GM18909 (cell line): ENCODE measurements around the gene NMB.
A peak's percentile ranks its signal among the peaks of the same experiment; 100 is the strongest.
"Not testable (repeated sequence)": the region's sequence is repeated elsewhere in the genome, so short reads cannot be mapped to it uniquely, and the experiment has no call there.

Experiments
- ATAC-seq: cut with Tn5 transposase; IDR thresholded peaks from one replicate; pipeline ENCODE4 v1.9.1; 2021; ENCODE audit warnings: mild to moderate bottlenecking; ENCODE audit not compliant: unreplicated experiment, poor library complexity

Gene NMB

GRCh38 chr15:84657748-84658079 lies 285 bp downstream of the NMB start:
- no peak for ATAC-seq

- no peak for ATAC-seq
Measured at GRCh38 chr15:84656972-84657371, 1.0 kb downstream of the NMB start.

- peak; percentile 45 for ATAC-seq
Measured at GRCh38 chr15:84654689-84655453, 3.1 kb downstream of the NMB start.

- ATAC-seq, result peak; percentile 81
Measured at GRCh38 chr15:84653910-84654688, 3.9 kb downstream of the NMB start, which contains the start of gene WDR73. Gene WDR73, minus strand, starts transcription at chr15:84654283. Its CDS starts 9 bp downstream, at chr15:84654274.

GRCh38 chr15:84653584-84653909 lies 4.5 kb downstream of the NMB start:
- no peak for ATAC-seq

DNA sequence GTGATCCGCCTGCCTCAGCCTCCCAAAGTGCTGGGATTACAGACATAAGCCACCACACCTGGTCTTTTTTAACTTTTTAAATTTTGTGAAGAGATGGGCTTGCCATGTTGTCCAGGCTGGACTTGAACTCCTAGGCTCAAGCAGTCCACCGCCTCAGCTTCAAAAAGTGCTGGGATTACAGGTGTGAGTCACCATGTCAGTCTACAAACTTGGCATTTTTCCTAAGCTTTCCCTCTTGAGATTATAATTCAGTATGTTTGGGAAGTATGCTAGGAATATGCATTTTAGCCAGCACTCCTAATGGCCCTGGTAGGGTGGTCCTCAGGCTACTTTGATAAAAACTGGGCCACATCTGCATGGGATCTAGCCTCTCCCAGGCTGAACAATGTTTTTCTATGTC lies 8.3 kb downstream of the NMB start:
- ATAC-seq, result no peak

DNA sequence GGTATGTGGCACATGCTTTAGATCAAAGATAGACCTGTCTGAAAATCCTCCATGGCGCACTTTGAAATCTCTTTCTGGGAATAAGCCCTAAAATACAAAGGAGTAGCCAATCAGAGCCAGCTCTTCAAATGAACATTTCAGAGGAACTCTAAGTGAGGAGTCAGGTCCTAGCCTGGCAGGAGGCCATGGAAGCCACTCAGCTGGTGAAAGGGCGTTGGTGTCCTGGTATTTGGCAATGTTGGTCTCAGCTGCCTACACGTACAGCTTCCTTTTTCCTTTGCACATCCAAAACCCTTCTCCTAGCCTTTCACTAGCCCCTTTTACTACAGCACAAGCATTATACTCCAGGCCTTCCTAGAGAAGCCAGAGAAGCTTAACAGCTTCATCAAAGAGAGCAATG lies 9.5 kb downstream of the NMB start:
- ATAC-seq, result no peak

- ATAC-seq, result no peak
Measured at GRCh38 chr15:84647726-84648125, 10.3 kb downstream of the NMB start.

DNA sequence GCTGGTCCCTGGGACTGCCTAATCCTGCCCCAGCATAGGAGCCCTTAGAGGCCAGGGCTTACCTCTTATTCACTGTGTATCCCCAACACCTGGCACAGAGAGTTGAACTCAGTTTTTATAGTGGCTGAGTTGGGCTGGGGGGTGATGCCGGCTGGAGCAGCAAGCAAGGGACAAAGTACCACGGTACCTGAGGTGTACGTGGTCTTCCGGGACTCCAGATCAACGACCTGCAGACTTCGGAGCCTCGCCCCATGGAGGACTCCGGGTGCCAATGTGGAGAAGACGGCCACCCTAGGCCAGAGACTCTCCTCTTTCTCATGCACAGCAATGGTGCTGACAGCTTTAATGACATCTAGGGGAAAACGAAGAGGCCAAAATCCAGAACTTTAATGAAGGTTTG lies 12.0 kb downstream of the NMB start:
- ATAC-seq, result no peak

DNA sequence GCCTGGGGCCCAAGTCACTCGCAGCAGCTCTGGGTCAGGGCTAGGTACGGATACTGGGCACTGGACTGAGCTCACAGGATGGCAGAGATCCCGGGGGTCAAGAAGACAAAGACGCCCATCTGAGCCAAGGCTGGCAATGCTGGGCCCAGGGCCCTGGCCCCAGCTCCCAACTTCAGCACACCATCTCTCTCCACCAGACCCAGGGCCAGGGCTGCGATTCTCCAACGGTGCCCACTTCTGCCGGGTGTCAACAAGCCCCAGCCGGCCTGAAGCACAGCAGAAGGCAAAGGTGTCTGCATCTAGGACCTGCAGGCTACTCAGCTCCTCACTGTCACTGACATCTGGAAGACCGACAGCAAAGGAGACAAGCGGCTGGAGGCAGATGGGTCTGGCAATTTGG lies 12.5 kb downstream of the NMB start:
- ATAC-seq, result no peak

DNA sequence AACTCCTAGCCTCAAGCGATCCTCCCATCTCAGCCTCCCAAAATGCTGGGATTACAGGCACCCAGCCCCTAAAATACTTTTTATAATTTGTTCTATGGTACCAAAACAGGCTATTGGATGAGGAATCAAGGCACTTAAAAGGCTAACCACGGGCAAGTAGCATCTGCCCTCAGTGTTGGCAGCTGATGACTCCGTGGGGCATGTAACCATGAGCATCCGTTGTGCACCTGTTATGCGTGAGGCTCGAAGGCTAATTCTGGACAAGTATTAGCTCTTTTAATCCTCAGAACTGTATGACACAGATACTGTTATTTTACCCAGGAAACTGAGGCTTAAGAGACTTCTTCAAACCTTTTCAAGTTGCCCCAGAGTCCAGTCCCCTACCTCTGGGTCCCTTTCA lies 14.2 kb downstream of the NMB start:
- ATAC-seq, result no peak

GRCh38 chr15:84642640-84643039 lies 15.4 kb downstream of the NMB start:
- ATAC-seq, result not testable (repeated sequence)

GRCh38 chr15:84641871-84642270 lies 16.1 kb downstream of the NMB start:
- ATAC-seq, result not testable (repeated sequence)

DNA sequence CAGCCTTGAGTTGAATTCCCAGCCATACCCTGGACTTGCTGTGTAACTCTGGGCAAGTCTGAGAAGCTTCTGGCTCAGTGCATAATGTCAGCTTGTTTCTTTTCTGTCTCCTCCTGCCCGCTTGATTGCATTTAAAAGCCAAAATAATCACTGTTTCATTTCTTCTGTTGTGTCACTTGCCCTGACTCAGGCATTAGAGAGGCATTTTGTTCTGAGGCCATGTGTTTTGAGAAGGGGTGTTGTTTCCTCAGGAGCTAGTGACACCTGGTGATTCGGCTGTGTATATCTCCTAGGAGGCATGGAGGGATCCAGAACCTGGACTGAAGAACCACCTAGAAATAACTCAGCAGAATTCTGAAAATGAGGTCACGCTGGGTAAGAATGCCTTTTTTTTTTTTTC lies 19.9 kb downstream of the NMB start:
- no peak for ATAC-seq

DNA sequence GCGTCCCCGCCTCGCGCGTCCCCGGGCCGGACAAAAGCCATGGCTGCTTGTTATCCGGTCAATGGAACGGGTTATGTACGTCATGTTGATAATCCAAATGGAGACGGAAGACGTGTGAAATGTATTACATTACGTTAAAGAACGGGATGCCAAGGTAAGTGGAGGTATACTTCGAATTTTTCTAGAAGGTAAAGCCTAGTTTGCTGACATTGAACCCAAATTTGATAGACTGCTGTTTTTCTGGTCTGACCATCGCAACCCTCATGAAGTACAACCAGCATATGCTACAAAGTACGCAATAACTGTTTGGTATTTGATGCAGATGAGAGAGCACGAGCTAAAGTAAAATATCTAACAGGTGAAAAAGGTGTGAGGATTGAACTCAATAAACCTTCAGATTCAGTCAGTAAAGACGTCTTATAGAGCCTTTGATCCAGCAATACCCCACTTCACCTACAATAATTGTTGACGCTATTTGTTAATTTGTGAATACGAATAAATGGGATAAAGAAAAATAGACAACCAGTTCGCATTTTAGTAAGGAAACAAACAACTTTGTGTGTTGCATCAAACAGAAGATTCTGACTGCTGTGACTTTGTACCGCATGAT lies 23.7 kb downstream of the NMB start:
- ATAC-seq, result no peak

GRCh38 chr15:84633311-84634227 lies 24.4 kb downstream of the NMB start:
- ATAC-seq, result peak; percentile 52

GRCh38 chr15:84631706-84632272 lies 26.2 kb downstream of the NMB start:
- no peak for ATAC-seq

- ATAC-seq, result no peak
Measured at GRCh38 chr15:84629033-84629432, 29.0 kb downstream of the NMB start.

DNA sequence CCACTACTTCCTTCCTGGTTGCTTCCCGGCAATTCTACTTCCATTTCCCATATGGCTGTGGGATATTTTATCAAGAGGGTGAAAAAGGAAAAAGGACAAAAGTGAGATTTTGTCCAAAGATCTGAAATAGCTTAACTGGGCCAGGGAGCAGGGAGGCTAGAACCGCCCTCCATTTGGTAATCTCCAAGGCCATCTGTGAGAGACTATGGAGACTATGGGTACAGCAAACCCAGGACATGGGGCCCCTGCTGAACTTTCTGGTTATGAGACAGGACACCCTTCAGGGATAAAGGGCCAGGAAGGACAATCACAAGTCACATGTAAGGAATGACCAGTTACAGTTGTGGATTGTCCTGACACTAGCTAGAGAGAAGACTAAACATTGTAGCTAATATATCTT lies 32.9 kb downstream of the NMB start:
- no peak for ATAC-seq

DNA sequence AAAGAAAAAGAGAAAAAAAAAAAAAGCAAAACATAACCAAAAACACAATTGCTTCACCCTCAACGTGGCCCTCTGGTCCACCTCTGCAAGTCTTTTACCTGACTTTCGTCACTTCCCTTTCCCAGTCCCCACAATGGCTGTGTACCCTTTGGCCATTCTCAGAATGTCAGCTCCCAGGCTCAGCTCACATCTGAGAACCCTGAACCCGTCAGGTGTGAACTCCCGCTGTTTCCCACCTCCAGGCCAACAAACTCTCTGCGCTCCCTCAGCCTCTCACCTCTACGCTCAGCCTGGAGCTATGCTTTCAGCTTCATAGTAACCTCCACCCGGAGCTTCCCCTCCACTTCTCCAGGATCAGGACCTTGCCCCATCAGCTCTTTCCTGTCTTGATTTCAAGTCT lies 33.6 kb downstream of the NMB start:
- no peak for ATAC-seq
